HG02852 (cell line): ENCODE measurements around the gene SCUBE1.

Source experiments
- ATAC-seq: cut with Tn5 transposase; IDR thresholded peaks from one replicate; pipeline ENCODE4 v1.9.1; 2021; ENCODE audit warnings: mild to moderate bottlenecking, moderate library complexity; ENCODE audit not compliant: unreplicated experiment

The SCUBE1 gene

DNA sequence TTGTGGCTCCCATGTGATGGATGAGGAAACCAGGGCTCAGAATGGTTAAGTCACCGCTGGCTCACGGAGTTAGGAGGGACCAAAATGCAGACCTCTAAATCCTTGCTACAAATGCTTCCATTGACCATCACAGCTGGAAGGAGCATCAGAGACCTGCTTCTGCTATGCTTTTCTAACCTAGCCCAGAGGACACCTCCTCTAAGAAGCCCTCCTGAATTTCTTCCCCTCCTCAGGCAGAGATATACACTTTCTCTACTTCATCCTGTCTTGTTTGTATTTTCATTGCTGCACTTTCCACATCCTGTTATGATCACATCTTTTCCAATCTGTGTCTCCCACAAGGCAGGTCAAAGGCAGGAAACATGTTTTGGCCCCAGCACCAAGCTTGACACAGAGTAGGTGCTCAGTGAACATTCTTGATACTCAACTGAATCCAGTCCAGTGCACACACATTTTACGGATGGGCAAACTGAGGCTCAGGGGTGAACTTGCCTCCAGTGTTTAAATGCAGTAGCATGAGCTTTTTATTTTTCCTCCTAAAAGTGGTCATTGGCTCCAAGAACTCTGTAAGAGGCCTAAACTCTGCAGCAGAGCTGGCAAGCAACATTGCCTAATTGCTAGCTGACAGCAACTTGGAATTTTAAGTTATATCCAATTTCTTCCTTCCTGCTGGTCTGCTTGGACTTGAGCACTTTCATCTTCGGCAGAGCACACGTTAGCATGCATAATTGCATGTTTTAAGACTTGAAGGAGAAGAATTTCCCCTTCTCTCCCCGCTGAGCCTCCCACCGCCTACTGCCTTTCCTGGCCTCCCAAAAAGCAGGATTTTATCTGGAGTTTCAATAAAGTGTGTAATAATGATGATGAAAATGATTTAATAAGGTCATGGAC is 12.7 kb downstream of the SCUBE1 start:
- ATAC-seq = no peak

DNA sequence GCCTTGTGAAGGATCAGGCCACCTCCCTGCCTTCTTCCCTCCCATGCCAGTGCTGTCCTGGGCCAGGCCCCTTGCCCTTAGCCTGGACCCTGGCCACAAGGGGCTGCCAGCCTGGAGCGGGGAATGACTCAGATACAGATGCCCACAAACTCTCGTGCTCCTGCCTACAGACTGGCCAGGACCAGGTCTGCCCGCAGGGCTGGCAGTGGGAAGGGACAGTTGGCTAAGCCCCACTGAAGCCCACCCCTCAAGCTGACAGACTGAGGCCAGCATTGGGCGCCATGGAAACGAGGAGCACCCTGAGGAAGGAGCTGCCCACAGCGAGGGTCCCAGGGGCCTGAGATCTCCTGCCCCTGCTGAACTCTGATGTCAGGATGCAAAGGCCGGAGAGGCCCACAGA is 14.1 kb downstream of the SCUBE1 start:
- no peak for ATAC-seq

DNA sequence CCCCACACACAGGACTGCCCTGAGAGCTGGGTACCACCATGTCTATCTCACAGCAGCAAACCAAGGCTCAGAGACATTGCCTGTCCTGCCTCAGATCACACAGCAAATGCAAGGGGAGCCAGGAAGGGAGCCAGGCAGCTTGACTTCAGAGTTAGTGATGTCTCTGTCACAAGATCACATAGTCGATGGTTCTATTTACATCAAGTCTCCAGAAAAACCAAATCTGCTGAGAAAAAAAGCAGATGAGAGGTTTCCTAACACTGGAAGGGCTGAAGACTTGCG is 16.1 kb downstream of the SCUBE1 start:
- no peak for ATAC-seq

- no peak for ATAC-seq
Measured at GRCh38 chr22:43326331-43327156, 16.6 kb downstream of the SCUBE1 start.

DNA sequence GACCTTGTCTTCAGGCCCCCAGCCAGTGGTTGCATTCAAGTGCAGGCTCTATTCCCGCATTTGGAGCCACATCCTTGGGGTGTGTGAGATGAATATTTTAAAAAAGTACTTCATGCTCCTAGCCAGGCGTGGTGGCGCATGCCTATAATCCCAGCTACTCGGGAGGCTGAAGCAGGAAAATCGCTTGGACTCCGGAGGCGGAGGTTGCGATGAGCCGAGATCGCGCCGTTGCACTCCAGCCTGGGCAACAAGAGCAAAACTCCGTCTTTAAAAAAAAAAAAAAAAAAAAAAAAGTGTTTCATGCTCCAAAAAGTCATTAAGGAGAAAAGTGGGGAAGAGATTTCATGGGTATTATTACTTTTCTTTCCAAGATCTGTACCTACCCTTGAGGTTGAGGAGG is 18.0 kb downstream of the SCUBE1 start:
- no peak for ATAC-seq

DNA sequence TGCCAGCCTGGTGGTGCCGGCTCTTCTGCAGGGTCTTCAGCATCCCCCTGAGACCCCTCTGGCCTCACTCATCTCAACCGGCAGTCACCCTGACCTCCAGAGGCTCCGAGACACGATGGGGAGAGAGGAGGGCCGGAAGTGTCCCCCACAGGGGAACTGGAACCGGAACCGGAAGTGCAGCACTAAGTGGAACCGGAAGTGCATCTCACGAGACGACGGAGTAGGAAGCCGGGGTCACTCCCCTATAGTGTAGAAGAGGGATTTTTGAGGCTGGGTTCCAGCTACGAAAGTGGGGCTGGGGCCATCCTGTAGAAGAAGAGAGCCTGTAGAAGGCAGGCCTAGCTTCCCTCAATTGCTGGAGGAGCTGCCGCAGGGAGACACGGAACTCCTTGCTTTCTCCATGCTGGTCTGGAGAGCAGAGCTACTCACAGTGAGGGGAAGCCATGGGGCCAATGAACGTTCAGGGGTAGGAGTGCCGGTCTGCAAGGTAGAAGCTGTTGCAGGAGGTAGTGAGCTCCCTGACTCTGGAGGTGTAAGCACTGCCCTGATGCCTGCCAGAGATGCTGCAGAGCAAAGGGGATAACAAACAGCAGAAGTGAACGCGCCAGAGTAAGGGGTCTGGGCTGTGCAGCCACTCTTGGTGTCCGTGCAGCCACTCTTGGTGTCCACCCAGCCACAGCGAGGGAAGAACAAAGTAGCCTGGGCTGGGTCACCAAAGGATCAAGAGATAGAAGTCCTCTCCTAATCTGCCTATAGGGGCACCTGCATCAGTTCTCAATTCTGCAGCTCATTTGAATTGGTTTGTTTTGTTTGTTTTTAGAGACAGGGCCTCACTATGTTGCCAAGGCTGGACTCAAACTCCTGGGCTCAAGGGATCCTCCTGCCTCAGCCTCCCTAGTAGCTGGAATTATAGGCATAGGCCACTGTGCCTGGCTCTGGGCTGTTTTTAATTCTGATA is 21.9 kb downstream of the SCUBE1 start:
- no peak for ATAC-seq

DNA sequence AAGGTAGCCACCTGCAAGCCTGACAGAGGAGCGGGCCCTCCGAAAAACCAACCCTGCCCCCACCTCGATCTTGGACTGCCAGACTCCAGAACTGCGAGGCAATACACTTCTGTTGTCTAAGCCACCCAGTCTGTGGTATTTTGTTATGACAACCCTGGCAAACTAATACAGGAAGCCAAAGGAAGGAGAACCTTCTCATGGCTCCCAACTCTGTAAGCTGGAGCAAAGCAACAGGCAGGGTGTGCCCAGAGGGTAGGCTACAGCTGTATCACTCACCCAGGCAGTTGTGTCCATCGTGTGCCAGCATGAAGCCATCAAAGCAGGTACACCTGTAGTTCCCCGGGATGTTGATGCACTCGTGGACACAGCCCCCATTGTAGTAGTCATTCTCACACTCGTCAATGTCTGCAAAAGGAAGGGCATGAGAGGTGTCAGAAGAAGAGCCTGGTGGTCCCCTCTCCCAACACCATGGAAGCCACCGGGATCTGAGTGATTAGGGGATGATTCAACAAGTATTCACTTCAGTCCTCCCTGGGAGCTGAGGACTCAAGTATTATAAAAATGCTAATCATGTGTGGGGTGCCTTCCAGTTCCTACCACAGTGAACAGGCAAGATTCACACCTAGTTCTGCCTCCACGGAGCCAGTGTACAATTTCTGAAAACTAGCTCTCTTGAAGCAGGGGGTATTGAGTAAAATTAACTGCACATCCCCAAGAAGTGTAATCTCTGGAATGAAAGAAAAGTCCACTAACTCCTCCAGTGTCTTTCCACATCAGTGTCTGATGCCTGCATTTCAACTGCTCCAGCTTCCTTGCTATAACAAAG is 23.3 kb downstream of the SCUBE1 start:
- ATAC-seq = no peak

DNA sequence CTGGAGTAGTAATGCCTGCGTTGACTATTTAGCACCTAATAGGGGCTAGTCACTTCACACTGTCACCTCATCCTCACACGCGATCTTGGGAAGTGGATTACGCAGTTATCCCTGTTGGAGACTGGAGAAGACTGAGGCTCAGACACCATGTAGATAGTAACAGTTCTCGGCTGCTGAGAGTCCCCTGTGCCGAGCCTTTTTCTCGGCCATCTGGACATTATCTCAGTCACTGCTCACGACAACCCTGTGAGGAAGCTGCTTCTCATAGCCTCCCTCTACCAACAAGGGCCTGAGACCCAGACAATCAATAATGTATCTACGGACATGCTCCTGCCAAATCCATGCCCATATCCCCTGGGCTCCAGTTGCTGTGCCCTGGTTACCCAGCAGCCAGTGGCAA is 25.9 kb downstream of the SCUBE1 start:
- no peak for ATAC-seq

DNA sequence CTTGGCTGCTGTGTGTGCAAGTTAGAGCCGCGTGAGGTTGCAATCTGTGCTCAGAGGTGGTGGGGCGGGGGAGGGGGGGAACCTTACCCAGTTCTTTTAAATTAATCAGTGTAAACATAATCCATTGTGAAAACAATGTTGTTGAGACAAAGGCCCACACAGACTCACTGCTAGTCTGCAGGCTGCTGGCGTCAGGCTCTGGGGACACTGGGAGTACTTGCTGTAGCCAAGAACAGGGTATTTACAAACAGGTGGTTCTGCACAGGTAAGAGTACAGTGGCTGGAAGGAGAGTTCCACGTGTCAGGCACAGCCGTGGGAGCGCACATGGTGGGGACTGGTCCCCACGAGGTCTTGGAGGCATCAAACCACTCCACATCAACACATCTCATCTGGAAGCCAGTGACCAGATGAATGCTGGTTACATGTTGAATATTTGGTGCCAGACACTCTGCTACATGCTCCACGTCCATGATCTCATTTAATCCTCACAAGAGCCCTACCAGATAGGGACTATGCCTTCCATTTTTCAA is 27.4 kb downstream of the SCUBE1 start:
- ATAC-seq = no peak

- ATAC-seq = no peak
Measured at GRCh38 chr22:43314611-43315010, 28.6 kb downstream of the SCUBE1 start.

GRCh38 chr22:43313890-43314474 is 29.2 kb downstream of the SCUBE1 start:
- ATAC-seq = no peak

DNA sequence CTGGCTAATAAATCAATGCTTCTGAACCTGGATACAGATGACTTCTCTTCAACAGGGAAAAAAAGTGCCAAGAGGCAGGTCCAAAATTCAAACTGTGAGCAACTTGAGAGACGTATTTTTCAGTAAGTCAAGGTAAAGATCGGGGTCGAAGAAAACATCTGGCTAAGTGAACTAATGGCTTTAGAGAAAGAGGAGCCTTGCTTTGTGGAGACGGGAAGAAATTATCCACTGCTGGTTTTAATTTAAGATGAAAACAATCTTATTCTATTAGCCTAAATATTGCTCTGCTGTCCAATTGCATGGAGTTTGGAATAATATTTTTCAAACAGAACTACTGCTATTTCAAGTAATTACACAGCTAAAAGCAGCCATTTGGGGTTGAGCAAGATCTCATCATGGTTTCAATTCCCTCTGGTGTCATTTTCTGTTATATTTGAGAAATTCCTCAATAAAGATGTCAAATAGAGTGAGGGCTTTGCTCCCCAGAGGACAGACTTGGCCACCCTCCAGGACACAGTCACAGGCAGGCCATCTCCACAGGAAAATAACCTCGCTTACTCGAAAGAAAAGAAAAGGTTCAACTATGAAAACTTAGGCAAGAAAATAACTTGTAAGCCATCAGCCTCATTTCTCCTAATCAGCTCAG is 29.8 kb downstream of the SCUBE1 start:
- no peak for ATAC-seq

DNA sequence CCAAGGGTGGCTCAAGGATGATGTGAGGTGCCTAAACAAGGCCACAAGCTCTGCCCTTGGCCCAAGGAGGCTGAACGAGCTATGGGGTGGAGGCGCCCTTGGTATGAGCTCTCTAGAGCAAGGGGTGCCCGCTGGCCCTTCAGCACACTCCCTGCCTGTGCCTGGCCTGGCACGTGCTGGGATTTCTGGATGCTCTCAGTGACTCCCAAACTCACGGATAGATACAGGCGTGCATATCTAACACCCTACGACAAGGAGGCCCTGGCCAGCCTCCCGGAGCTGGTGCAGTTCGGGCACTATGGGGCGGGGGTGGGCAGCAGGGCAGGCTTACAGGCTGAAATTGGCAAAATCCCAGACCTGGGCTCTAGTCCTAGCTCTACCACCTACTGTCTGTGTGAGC is 30.6 kb downstream of the SCUBE1 start:
- no peak for ATAC-seq

GRCh38 chr22:43310798-43311197 is 32.4 kb downstream of the SCUBE1 start:
- ATAC-seq = no peak

GRCh38 chr22:43310311-43310710 is 32.9 kb downstream of the SCUBE1 start:
- no peak for ATAC-seq

- no peak for ATAC-seq
Measured at GRCh38 chr22:43308836-43309235, 34.3 kb downstream of the SCUBE1 start.

GRCh38 chr22:43308060-43308830 is 34.9 kb downstream of the SCUBE1 start:
- ATAC-seq = no peak

DNA sequence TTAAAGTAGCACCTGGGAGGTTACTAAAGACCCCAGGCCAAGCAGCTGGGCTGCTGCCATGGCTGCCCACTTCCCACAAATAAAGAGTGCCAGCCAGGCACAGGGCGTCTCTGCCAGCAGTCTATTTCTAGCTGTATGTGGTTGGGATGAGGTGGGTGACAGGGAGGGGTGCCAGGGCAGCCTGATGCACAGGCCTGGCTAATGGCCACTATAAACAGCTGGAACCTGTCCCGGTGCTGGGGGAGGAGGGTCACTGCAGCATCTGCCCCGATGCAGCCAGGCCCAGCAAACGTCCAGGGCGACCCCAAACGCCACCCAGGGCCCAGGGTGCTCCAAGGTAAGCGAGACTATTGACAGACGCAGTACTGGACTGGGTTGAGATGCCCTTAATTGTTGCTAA is 37.4 kb downstream of the SCUBE1 start:
- no peak for ATAC-seq
